Middle frontal gyrus (tissue), 1 donor: ENCODE measurements around the gene DHPS.
"Not testable (repeated sequence)": the region's sequence is repeated elsewhere in the genome, so short reads cannot be mapped to it uniquely, and the experiment has no call there.

Experiments
- DNase-seq: peaks from one replicate; pipeline ENCODE4 v3.0.0-alpha.2; 2015; ENCODE audit warnings: low spot score; ENCODE audit errors: extremely low spot score

The DHPS gene

GRCh38 chr19:12647047-12647446, 34.6 kb downstream of the DHPS start:
- no peak for DNase-seq

DNA sequence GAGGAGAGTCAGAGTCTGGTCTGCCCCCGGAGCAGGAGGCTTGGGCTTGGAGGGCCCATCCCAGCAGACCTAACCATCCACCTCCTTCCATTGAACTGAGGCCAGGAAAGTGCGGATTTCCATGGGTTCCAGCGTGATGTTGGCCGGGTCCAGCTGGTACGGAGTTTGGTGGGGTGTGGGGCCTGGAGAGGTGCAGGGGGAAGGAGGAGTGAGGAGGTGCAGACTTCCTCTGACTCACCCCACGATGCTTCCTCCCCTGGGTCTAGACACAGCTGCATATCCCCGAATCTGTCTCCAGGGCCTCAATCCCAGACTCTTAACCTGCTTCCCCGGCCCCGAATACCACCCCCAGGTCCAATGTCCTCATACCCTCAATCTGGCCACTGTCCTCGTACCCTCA, 35.1 kb downstream of the DHPS start:
- no peak for DNase-seq

DNA sequence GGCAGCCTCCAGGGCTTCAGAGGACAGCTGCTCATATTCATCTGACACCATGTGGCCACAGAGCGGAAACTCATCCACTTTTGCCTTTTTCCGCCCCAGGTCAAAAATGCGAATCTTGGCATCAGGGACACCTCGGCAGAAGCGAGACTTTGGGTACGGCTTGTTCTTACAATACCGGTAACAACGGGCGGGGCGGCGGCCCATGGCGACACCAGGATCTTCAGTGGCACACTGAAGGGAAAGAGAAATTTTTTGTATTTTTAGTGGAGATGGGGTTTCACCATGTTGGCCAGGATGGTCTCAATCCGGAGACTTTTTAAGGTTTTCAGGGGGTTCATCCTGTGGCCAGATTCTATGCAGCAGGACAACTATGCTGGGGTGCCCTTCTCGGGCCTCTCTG, 38.0 kb downstream of the DHPS start:
- not testable (repeated sequence) for DNase-seq

- DNase-seq, result no peak
Measured at GRCh38 chr19:12642506-12642905, 39.2 kb downstream of the DHPS start.

DNA sequence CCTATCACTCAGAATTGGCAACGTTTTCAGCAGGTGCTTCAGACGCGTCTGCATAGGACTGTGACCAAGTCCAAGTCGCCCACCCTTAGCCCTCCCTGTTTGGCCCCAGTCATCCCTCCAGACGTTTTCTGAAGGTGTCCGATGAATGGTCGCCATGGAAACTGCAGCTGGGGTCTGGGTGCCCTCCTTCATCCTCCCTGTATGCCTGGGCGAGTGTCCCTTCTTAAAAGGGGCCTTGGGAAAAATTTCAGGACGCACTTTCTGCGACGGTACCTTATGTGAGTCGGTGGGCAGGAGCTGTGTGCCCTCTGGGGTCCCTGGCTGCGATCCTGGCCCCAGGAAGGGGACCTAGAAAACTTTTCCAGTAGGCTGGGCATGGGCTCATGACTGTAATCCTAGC, 40.2 kb downstream of the DHPS start:
- DNase-seq, result no peak

- peak; percentile 60 for DNase-seq
Measured at GRCh38 chr19:12639901-12640613, 41.6 kb downstream of the DHPS start.

DNA sequence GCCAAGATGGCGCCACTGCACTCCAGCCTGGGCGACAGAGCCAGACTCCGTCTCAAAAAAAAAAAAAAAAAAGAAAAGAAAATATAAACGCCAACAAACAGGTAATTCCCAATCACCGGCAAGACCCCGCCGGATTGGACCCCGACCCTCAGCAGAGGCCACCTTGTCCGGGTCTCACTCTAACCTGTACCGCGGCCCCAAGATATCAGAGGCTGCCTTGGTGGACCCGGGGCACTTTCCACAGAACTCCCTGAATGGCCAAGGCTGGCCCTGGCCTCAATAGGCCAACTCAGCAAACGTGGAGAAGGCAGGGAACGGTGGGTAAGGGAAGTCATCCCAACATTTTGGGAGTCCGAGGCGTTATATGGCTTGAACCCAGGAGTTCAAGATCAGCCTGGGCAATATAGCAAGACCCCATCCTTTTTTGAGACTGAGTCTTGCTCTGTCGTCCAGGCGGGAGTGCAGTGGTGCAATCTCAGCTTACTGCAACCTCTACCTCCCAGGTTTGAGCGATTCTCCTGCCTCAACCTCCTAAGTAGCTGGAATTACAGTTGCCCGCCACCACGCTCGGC, 43.0 kb downstream of the DHPS start:
- DNase-seq, result no peak

DNA sequence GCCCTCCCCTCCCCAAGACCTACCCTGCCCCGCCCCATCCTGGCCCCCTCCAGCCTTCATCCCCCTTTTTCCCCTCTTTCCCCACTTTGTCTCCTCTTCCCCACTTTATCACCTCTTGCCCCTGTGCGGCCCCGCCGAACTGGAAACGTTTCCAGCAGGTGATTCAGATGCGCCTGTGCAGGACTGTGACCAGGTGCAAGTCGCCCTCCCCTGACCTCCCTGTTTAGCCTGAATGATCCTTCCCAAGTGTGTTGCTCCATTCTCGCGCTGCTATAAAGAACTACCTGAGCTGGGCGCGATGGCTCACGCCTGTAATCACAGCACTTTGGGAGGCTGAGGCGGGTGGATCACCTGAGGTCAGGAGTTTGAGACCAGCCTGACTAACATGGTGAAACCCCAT, 45.0 kb downstream of the DHPS start:
- DNase-seq, result no peak

- DNase-seq, result no peak
Measured at GRCh38 chr19:12629215-12629614, 52.5 kb downstream of the DHPS start.

GRCh38 chr19:12628040-12629022, 53.3 kb downstream of the DHPS start:
- no peak for DNase-seq

- DNase-seq, result no peak
Measured at GRCh38 chr19:12626958-12627357, 54.7 kb downstream of the DHPS start.
